Liver (tissue), 9 donors: ENCODE measurements around the gene FIGNL1. TPM values are rescaled to one million over a fixed set of nuclear protein-coding genes. Genes with fewer than 3 reads are reported as not detected.

Experiments
- DNase-seq: peaks from one replicate; pipeline ENCODE4 v3.0.0-alpha.2; 2017; ENCODE audit warnings: low spot score
- H3K27ac ChIP-seq, 2 donors: one replicate each; pipeline ENCODE4 v1.7.0; 2013; ENCODE audit warnings: inconsistent platforms in 2 of 2, low read length in 2 of 2, control low read depth in 1 of 2, low read depth in 1 of 2, mild to moderate bottlenecking in 1 of 2
- H3K27me3 ChIP-seq, 4 donors: one replicate each; pipeline versions ENCODE4 v1.6.1 to v1.7.0; 2013; ENCODE audit warnings: low read length in 3 of 4, inconsistent platforms in 1 of 4, mild to moderate bottlenecking in 1 of 4, moderate library complexity in 1 of 4; ENCODE audit not compliant: control insufficient read depth in 4 of 4, insufficient read depth in 4 of 4
- H3K36me3 ChIP-seq, 4 donors: one replicate each; pipeline versions ENCODE4 v1.6.1 to v1.7.0; 2013; ENCODE audit warnings: low read length in 3 of 4, mild to moderate bottlenecking in 3 of 4, low read depth in 1 of 4, moderate library complexity in 1 of 4; ENCODE audit not compliant: control insufficient read depth in 4 of 4, insufficient read depth in 3 of 4
- H3K4me1 ChIP-seq, 4 donors: one replicate each; pipeline versions ENCODE4 v1.6.1 to v1.7.0; 2013; ENCODE audit warnings: low read length in 3 of 4, mild to moderate bottlenecking in 3 of 4, moderate library complexity in 1 of 4; ENCODE audit not compliant: control insufficient read depth in 4 of 4, insufficient read depth in 4 of 4
- H3K4me3 ChIP-seq, 3 donors: one replicate each; pipeline versions ENCODE4 v1.6.1 to v1.7.0; 2013; ENCODE audit warnings: low read length in 3 of 3, control low read depth in 1 of 3, low read depth in 1 of 3, mild to moderate bottlenecking in 1 of 3
- H3K9ac ChIP-seq, 2 donors: one replicate each; pipeline ENCODE4 v1.7.0; 2013; ENCODE audit warnings: low read length in 2 of 2, mild to moderate bottlenecking in 2 of 2, moderate library complexity in 2 of 2, control low read depth in 1 of 2, low read depth in 1 of 2
- H3K9me3 ChIP-seq, 4 donors: one replicate each; pipeline versions ENCODE4 v1.6.1 to v1.7.0; 2013; ENCODE audit warnings: low read length in 3 of 4; ENCODE audit not compliant: control insufficient read depth in 4 of 4
- CTCF ChIP-seq: fragments of 150-350 bp; IDR thresholded peaks from 2 replicates; pipeline ENCODE4 v1.5.1; 2017; ENCODE audit warnings: improper control_type of control experiment, low read depth, low read length; ENCODE audit not compliant: missing input control
- EGR1 ChIP-seq, 2 donors: IDR thresholded peaks; 2 replicates each; pipeline ENCODE4 v1.6.1; 2016 to 2018; ENCODE audit warnings: antibody characterized with exemption in 2 of 2, low read depth in 2 of 2
- FOXA1 ChIP-seq: IDR thresholded peaks from 2 replicates; pipeline ENCODE4 v1.6.1; 2016; ENCODE audit warnings: antibody characterized with exemption
- FOXA2 ChIP-seq: IDR thresholded peaks from 2 replicates; pipeline ENCODE4 v1.6.1; 2016; ENCODE audit warnings: antibody characterized with exemption
- GABPA ChIP-seq, 2 donors: IDR thresholded peaks in 1 of 2; conservative IDR thresholded peaks in 1 of 2; 2 replicates each; pipeline ENCODE4 v1.6.1; 2016; ENCODE audit warnings: antibody characterized with exemption in 2 of 2, mild to moderate bottlenecking in 1 of 2, moderate library complexity in 1 of 2
- HNF4G ChIP-seq: IDR thresholded peaks from 2 replicates; pipeline ENCODE4 v1.6.1; 2016; ENCODE audit warnings: antibody characterized with exemption
- JUND ChIP-seq, 2 donors: IDR thresholded peaks; 2 replicates each; pipeline ENCODE4 v1.6.1; 2016; ENCODE audit warnings: antibody characterized with exemption in 2 of 2
- MAX ChIP-seq: IDR thresholded peaks from 2 replicates; pipeline ENCODE4 v1.6.1; 2016; ENCODE audit warnings: antibody characterized with exemption
- NR2F2 ChIP-seq: IDR thresholded peaks from 2 replicates; pipeline ENCODE4 v1.6.1; 2016; ENCODE audit warnings: antibody characterized with exemption
- RAD21 ChIP-seq, 2 donors: IDR thresholded peaks; 2 replicates each; pipeline ENCODE4 v1.6.1; 2016; ENCODE audit warnings: antibody characterized with exemption in 2 of 2, mild to moderate bottlenecking in 2 of 2
- REST ChIP-seq: IDR thresholded peaks from 2 replicates; pipeline ENCODE4 v1.6.1; 2016; ENCODE audit warnings: antibody characterized with exemption, mild to moderate bottlenecking
- RXRA ChIP-seq, 2 donors: IDR thresholded peaks; 2 replicates each; pipeline ENCODE4 v1.6.1; 2017 to 2018; ENCODE audit warnings: antibody characterized with exemption in 2 of 2, mild to moderate bottlenecking in 1 of 2
- SP1 ChIP-seq: IDR thresholded peaks from 2 replicates; pipeline ENCODE4 v1.6.1; 2018; ENCODE audit warnings: antibody characterized with exemption, mild to moderate bottlenecking
- TAF1 ChIP-seq: conservative IDR thresholded peaks from 2 replicates; pipeline ENCODE4 v1.6.1; 2016; ENCODE audit warnings: antibody characterized with exemption, mild to moderate bottlenecking
- YY1 ChIP-seq: IDR thresholded peaks from 2 replicates; pipeline ENCODE4 v1.6.1; 2016; ENCODE audit warnings: antibody characterized with exemption, mild to moderate bottlenecking
- ZBTB33 ChIP-seq: IDR thresholded peaks from 2 replicates; pipeline ENCODE4 v1.6.1; 2016; ENCODE audit warnings: antibody characterized with exemption
- WGBS: extraction: QIAGEN DNeasy Blood & Tissue Kit; methylation state at CpG from one replicate; pipeline ENCODE4 v1.1.7; 2013; 5-methylcytosine and 5-hydroxymethylcytosine counted together
- polyA plus RNA-seq, 2 donors: library from polyadenylated mRNA; stranded (reverse) in 1 of 2; unstranded in 1 of 2; fragments of 200-250 nt in 1 of 2; fragments of >200 nt in 1 of 2; fragmentation: Nextera tagmentation in 1 of 2; extraction: Ambion mirVana in 1 of 2; gene quantifications; one replicate each; pipeline versions ENCODE4 v1.2.1 to v1.2.3, GENCODE V29; 2013 to 2015
- total RNA-seq, 2 donors: library from RNA; depleted of rRNA; stranded (reverse); fragments of >200 nt; gene quantifications; one replicate each; pipeline ENCODE4 v1.2.3, GENCODE V29; 2014
- donor health status: healthy.
- donor health status: healthy.
- donor health status: healthy.
- donor health status: healthy.
- donor health status: healthy.

FIGNL1 gene
- total and polyA plus RNA-seq, 4 donors = 1.2 to 13.2 (median 3.3) TPM

- TF ChIP-seq YY1 (no peak), CTCF (no peak), SP1 (no peak), RXRA (IDR thresholded peaks at IDR 0.05) (no peak), EGR1 (IDR thresholded peaks at IDR 0.05; ENCODE audit: low read depth in 2 of 2) (no peak), MAX (no peak), HNF4G (no peak), RAD21 (IDR thresholded peaks at IDR 0.05) (no peak), FOXA1 (no peak), JUND (IDR thresholded peaks at IDR 0.05) (no peak), NR2F2 (no peak), ZBTB33 (no peak)
- peaks cover 0 to 2% (median 0%) of the 10 kb centered on the region in 4 donors for H3K36me3 ChIP-seq
- no peak overlapping the region for H3K9ac ChIP-seq
- no peaks in the 10 kb centered on the region for H3K4me1 ChIP-seq
- WGBS = 72% methylated on average over 4 of the region's 4 CpGs
- H3K27me3 ChIP-seq = no peaks in the 10 kb centered on the region
- no peak for DNase-seq
- no peaks in the 10 kb centered on the region for H3K9me3 ChIP-seq
- H3K27ac ChIP-seq = no peak overlapping the region
- H3K4me3 ChIP-seq = no peak overlapping the region
These were observed 30.6 kb upstream of the FIGNL1 start for GRCh38 chr7:50480797-50481196.

- no peak for DNase-seq
These were observed 29.8 kb upstream of the FIGNL1 start for GRCh38 chr7:50479743-50480517.

More at GRCh38 chr7:50479743-50480517, 29.8 kb upstream of the FIGNL1 start:
- Histone ChIP-seq H3K9me3 (no peaks in the 10 kb centered on the region), H3K27me3 (no peaks in the 10 kb centered on the region), H3K4me1 (peaks cover 2 to 8% (median 3%) of the 10 kb centered on the region in 4 donors), H3K27ac (no peak overlapping the region), H3K9ac (no peak overlapping the region), H3K36me3 (peaks cover 0 to 2% (median 0%) of the 10 kb centered on the region in 4 donors), H3K4me3 (no peak overlapping the region)
- 93% methylated on average over 7 of the region's 7 CpGs for WGBS
- TF ChIP-seq CTCF (no peak), RXRA (IDR thresholded peaks at IDR 0.05) (no peak), EGR1 (IDR thresholded peaks at IDR 0.05; ENCODE audit: low read depth in 2 of 2) (no peak), GABPA (IDR thresholded peaks at IDR 0.05 in 1 of 2, conservative IDR thresholded peaks at IDR 0.05 in 1 of 2) (no peak), ZBTB33 (no peak), REST (no peak), RAD21 (IDR thresholded peaks at IDR 0.05) (no peak), FOXA1 (no peak), JUND (IDR thresholded peaks at IDR 0.05) (no peak), TAF1 (no peak), FOXA2 (no peak)
